IPS DF 19.7 (cell line): ENCODE results near the gene MSANTD3.
"Not testable (repeated sequence)": the region's sequence is repeated elsewhere in the genome, so short reads cannot be mapped to it uniquely, and the experiment has no call there.

Experiments
- DNase-seq: peaks from one replicate; pipeline ENCODE4 v3.0.0-alpha.2; 2013; ENCODE audit warnings: low read depth, low spot score

The MSANTD3 gene

GRCh38 chr9:100428871-100429654 is 2.1 kb downstream of the MSANTD3 start:
- no peak for DNase-seq

DNA sequence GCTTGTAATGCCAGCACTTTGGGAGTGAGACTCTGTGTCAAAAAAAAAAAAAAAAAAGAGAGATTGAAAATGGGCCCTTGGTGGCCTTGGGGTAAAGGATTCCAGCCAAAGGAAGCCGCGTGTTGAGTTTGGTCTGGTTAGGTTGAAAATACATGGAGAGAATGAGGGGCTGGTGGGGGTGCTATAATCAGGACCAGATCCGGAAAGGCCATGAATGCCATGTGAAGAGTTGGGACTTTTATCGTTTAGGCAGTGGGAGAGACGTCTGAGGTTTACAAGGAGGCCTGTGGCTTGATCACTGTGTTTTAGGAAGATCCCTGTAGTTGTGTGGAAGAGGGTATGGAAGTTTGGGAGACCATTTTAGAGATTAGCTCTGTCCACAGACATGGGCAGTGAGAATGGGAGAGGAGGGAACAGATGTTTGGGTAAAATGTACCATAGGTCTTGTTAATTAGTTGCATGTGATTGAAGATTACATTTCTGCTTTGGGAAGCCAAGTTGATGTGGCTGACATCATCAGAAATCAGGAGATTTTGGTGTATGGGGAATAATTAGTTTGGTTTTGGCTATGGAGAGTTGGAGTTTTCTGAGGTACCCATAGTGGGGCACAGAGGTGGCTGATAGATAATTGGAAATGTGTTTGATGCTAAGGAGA is 3.5 kb downstream of the MSANTD3 start:
- DNase-seq: no peak

DNA sequence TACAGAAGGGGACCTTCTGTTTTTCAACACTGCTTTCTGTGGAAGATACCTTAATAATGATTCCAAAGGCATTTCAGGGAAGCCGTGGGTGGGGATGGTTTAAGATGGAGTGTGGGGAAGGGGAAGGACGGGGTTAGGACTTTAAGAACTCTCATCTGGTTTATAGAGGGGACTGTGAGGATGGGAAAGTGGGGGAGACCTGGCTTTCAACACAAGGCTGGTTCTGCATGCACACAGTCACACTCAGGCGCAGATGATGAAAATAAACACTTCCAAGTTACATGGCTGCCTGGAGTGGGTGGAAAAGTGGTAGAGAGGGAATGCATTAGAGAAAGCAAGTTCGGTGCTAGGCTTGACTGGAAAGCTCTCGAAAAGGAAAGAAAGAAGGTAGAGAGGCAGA is 4.9 kb downstream of the MSANTD3 start:
- DNase-seq: no peak

DNA sequence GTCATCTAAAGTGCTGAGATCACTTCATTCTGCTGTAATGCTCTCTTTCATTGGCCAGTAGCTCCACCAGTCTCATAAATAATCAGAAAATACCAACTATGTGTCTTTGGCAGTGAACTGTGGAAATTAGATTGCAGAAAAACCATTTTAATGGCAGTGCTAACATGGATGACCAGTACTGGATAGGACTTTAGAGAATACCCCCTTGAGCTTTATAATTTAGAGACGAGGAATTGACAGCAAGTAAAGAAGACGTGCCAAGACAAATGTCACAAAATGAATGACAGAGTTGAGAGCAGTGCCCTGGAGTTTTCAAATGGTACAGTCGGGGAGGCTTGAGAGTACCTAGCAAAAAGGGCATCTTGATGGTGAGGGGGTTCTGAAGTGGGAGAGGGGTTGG is 5.8 kb downstream of the MSANTD3 start:
- no peak for DNase-seq

- DNase-seq: no peak
Observed at GRCh38 chr9:100436571-100436970, 9.6 kb downstream of the MSANTD3 start.

- DNase-seq: no peak
Observed at GRCh38 chr9:100437860-100438805, 11.2 kb downstream of the MSANTD3 start.

DNA sequence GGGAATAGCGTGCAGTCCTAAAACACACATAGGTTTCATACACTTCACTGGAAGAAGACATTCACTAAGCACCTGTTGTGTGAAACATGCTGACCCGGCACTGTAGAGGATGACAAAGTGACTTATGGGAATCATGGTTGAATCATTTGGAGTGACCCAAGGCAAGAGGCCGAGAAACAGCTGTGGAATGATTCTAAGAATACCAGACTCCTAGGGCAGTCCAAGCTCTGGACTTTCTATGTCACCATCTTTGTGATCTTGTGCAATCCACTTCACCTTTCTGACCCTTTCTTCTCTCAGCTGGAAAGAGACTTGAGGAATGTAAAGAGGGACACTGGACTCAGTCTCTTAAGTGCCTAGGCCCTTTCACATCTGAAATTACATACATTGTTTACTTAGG is 13.1 kb downstream of the MSANTD3 start:
- DNase-seq: no peak

DNA sequence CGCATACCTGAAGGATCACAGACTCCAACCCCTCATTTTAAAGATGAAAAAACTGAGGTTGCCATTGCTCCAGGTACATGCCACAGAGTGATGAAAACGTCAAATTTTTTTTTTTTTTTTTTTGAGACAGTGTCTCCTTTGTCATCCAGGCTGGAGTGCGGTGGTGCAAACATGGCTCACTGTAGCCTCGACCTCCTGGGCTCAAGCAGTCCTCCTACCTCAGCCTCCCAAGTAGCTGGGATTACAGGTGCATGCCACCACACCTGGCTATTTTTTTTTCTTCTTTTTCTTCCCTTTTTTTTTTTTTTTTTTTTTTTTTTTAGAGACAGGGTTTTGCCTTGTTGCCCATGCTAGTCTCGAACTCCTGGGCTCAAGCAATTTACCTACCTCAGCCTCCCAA is 13.5 kb downstream of the MSANTD3 start:
- DNase-seq: not testable (repeated sequence)

GRCh38 chr9:100441911-100442361 is 15.0 kb downstream of the MSANTD3 start:
- no peak for DNase-seq

DNA sequence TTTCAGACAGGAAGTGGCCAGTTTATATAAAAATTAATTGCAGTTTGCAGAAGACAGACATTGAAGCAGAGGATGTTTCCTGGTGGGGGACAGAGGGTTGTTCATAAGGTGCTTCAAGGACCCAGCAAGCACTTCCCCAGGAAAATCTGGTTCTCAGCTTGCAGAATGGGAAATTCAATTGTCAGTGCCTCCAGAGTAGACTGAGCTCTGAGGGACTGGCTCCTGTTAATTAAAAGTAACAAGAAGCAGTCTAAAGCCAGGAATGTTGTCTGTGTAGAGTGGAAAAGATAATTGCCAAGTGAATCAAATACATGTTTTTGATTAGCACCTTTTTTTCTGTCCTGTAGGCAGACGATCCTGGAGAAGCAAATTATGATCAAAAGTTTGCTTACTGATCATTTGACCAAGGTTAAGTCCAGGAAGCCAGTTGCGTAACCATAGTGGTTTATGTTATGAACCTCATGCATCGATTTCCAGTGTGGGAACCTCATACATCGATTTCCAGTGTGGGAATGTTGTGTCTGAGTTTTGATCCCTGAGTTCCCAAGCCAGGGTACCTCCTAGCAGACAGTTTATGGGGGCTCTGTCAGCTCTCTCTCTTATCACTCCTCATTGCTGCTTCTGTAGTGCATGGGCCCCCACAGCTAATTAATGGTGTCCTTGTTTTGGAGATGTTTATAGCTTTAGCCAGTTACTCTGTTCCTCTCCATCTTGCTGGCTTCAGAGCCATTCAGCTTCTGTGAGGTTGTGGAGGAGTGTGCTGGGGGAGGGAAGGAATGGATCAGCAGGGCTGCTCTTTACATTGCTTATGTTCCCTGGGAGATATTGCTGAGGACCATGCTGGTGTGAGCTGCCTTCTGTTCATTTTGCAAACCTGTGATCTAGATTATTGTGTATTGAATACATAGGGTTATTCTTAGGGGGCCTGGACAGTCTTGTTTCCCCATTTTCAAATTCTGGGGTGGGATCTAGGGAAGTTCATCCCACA is 17.1 kb downstream of the MSANTD3 start:
- DNase-seq: no peak

DNA sequence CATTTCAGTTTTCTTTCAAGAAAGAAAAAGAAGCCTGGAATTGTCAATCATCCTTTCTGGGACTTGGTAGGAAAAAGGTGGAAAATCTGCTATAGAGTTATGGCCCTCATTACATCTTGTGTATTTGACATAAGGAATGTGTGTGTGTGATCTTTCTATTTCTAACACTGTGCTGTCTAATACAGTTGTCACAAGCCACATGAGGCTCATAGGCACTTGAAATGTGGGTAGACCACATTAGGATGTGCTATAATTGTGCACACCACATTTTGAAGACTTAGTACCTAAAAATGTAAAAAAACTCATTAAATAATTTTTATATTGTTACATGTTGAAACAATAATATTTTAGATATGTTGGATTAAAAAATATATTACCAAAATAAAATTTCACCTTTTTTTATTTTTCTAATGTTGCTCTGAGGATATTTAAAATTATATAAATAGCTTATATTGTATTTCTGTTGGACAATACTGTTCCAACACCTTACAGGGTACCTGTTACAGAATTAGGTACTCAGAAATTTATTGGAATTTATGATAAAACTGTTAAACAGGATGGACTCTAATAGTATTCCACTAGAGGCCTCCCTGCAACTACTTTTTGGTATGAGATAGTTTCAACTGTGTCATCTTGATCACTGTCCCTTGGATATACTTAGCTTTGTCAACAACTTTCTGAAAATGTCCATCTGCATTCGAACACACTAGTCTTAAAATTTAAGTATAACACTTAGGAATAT is 18.4 kb downstream of the MSANTD3 start:
- no peak for DNase-seq

- no peak for DNase-seq
Observed at GRCh38 chr9:100445903-100446549, 19.1 kb downstream of the MSANTD3 start.

DNA sequence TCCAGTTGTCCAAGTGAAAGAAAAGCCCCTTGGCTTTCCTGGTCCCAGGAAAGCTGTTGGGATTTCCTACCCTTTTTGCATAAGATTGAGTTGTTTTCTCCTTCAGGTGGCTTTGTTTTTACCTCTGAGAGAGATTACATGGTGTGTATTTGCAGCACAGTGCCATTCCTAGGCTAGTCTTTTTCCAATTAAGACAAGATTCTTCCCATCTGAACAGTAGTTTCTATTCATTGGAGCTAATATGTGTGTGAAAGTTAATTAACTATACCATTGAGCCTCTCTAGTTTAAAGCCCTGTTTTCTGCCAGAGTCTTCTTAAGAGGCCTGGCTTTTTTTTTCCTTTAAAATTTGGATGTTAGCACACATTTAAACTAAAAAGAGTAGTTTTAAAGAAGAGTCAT is 20.1 kb downstream of the MSANTD3 start:
- no peak for DNase-seq

DNA sequence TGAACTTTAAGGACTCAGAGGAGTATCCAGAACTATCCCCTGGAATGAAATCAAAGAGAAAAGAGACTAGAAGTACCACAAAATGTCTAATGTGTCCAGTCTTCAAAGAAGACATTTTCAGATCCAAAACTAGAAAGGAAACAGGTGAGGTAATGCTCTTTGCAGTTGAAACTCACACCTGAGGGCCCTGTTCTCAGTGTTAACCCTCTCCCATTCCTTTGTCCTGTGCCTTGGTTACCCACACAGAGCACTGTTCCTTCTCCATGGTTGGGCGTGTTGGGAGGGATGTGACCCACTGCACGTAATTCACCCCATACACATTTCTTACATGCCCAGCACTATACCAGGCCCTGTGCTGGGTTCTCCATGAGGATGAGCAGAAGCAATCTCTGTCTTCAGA is 21.3 kb downstream of the MSANTD3 start:
- no peak for DNase-seq

DNA sequence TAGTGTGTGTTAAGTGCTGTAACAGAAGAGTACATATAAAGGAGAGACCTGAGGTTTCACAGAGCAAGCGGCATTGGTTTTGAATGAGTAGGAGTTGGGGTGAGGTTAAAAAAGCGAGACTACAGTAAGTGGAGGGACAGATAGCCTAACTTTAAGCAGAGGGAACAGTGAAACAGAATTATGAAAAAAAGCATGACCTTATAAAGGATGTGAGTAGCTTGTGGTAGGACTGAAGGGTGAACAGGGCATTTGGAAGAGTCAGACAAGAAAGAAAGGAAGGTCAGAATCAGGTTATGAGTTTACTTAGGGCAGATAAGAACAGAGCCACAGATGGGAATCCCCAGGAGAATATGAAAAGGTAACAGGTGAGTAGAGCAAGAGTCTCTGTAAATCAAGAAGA is 22.5 kb downstream of the MSANTD3 start:
- no peak for DNase-seq

GRCh38 chr9:100452894-100453293 is 26.0 kb downstream of the MSANTD3 start:
- no peak for DNase-seq

DNA sequence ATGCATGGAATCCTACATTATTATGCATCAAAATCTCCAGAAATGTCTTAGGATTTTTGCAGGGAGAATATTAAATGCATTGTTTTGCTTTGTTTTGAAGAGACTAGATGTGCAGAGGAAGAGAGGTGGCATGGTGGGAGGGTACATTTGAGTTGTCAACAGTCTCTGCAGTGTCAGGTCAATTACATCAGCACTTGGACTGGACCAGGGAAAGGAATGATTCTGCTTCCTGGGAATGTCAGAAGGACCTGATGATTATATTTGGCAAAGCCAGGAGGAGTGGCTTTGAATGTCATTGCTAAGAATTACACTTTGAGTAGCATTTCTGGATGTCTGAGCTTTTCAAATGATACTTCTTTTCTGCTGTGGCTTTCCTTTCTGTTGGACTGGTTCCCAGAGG is 28.5 kb downstream of the MSANTD3 start:
- no peak for DNase-seq

DNA sequence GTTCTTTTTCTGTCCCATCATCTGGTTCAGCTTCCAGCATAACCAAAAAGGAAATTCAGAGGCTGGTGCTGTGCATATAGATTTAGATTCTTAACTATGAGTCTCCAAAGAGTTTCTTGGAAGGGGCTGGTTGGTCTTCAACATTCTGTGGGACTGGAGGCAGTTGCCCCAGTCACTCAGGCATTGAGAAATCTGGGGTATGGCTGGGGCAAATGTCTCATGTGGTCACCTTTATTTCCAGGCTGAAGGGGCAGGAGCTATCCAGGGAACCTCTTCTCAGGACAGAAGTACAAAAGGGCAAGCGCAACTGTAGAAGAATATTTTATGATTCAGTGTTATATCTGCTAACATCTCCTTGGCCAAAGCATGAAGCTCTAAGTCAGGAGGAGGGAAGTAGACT is 30.6 kb downstream of the MSANTD3 start:
- no peak for DNase-seq

GRCh38 chr9:100459963-100460362 is 33.0 kb downstream of the MSANTD3 start:
- DNase-seq: no peak

DNA sequence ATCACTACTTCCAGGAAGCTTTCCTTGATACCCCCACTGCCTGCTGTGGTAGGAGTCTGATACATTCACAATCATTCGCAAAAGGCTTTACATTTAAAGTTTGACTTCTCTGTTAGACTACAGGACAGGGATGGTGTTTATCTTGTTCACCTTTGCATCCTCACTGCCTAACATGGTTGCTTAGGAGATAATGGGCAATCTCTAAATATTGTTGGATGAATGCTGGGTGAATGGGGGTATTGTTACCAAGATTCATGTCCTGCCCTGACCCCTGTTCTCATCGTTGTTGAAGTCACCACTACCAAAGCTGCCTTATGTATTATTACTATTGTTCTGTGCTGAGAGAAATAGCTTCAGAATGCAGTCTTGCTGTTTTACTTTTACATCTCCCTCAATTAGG is 38.3 kb downstream of the MSANTD3 start:
- DNase-seq: no peak
